ENCODE results near the gene TCF25. TPM values are rescaled to one million over a fixed set of nuclear protein-coding genes. Genes with fewer than 3 reads are reported as not detected.
"Not testable (repeated sequence)": the region's sequence is repeated elsewhere in the genome, so short reads cannot be mapped to it uniquely, and the experiment has no call there.

The TCF25 gene
- total RNA-seq, 2 experiments from 2014 or later: 306 to 307 TPM

- H3K9me3 ChIP-seq (ENCODE audit: control insufficient read depth in 1 of 2, insufficient read depth in 1 of 2, low read length in 2 of 2): peaks cover 0 to 3% of the 10 kb centered on the region in 2 experiments
- H3K36me3 ChIP-seq (ENCODE audit: insufficient read depth, low read length): no peaks in the 10 kb centered on the region
- H3K4me1 Mint-ChIP-seq (ENCODE audit: low read depth): no peaks in the 10 kb centered on the region
- H3K27ac ChIP-seq (ENCODE audit: low read depth in 1 of 2, low read length in 2 of 2): no peak overlapping the region
- no peak overlapping the region for H3K4me3 ChIP-seq (ENCODE audit: low read length)
- no peak overlapping the region for H3K4me3 Mint-ChIP-seq
- no peak for TF ChIP-seq CTCF (IDR thresholded peaks at IDR 0.05)
- peaks cover 5% of the 10 kb centered on the region for H3K4me1 ChIP-seq (ENCODE audit: insufficient read depth, low read length)
- H3K27me3 Mint-ChIP-seq: peaks cover 29% of the 10 kb centered on the region
- no peak overlapping the region for H3K27ac Mint-ChIP-seq
- no peaks in the 10 kb centered on the region for H3K36me3 Mint-ChIP-seq (ENCODE audit: low read depth)
- H3K27me3 ChIP-seq (ENCODE audit: control insufficient read depth in 1 of 2, insufficient read depth in 2 of 2, low read length in 2 of 2): peaks cover 29 to 30% of the 10 kb centered on the region in 2 experiments
- H3K9me3 Mint-ChIP-seq: no peaks in the 10 kb centered on the region
- ATAC-seq (ENCODE audit: poor library complexity): no peak
- DNase-seq: no peak
- ChIA-PET CTCF (no interaction called here), POLR2A (no interaction called here)
- intact Hi-C loops (cut with DNase I, micrococcal nuclease): no loop called here
These were observed 58.0 kb downstream of the TCF25 start for GRCh38 chr16:89931305-89931896.

- no peaks in the 10 kb centered on the region for H3K4me1 Mint-ChIP-seq (ENCODE audit: low read depth)
- Histone ChIP-seq H3K4me1 (ENCODE audit: insufficient read depth, low read length) (no peaks in the 10 kb centered on the region), H3K9me3 (ENCODE audit: control insufficient read depth in 1 of 2, insufficient read depth in 1 of 2, low read length in 2 of 2) (no peaks in the 10 kb centered on the region), H3K36me3 (ENCODE audit: insufficient read depth, low read length) (no peaks in the 10 kb centered on the region), H3K27me3 (ENCODE audit: control insufficient read depth in 1 of 2, insufficient read depth in 2 of 2, low read length in 2 of 2) (peaks cover 23 to 24% of the 10 kb centered on the region in 2 experiments), H3K27ac (ENCODE audit: low read depth in 1 of 2, low read length in 2 of 2) (no peak overlapping the region), H3K4me3 (ENCODE audit: low read length) (no peak overlapping the region)
- H3K36me3 Mint-ChIP-seq (ENCODE audit: low read depth): no peaks in the 10 kb centered on the region
- peaks cover 26% of the 10 kb centered on the region for H3K27me3 Mint-ChIP-seq
- ATAC-seq (ENCODE audit: poor library complexity): no peak
- H3K9me3 Mint-ChIP-seq: no peaks in the 10 kb centered on the region
- no peak for DNase-seq
- intact Hi-C loops (cut with DNase I, micrococcal nuclease): no loop called here
- ChIA-PET CTCF (no interaction called here), POLR2A (no interaction called here)
- no peak overlapping the region for H3K4me3 Mint-ChIP-seq
- TF ChIP-seq CTCF (IDR thresholded peaks at IDR 0.05): no peak
- H3K27ac Mint-ChIP-seq: no peak overlapping the region
These were observed 58.6 kb downstream of the TCF25 start for GRCh38 chr16:89931964-89932363.

- ATAC-seq (ENCODE audit: poor library complexity); H3K4me3 Mint-ChIP-seq; H3K9me3 ChIP-seq (ENCODE audit: control insufficient read depth in 1 of 2, insufficient read depth in 1 of 2, low read length in 2 of 2); H3K27ac Mint-ChIP-seq; H3K27ac ChIP-seq (ENCODE audit: low read depth in 1 of 2, low read length in 2 of 2); DNase-seq; H3K4me1 ChIP-seq (ENCODE audit: insufficient read depth, low read length); H3K27me3 ChIP-seq (ENCODE audit: control insufficient read depth in 1 of 2, insufficient read depth in 2 of 2, low read length in 2 of 2); H3K9me3 Mint-ChIP-seq; H3K36me3 Mint-ChIP-seq (ENCODE audit: low read depth); H3K4me1 Mint-ChIP-seq (ENCODE audit: low read depth); intact Hi-C loops (cut with DNase I, micrococcal nuclease); H3K36me3 ChIP-seq (ENCODE audit: insufficient read depth, low read length); H3K4me3 ChIP-seq (ENCODE audit: low read length); POLR2A ChIA-PET; CTCF ChIA-PET: not testable (repeated sequence)
- peaks cover 20% of the 10 kb centered on the region for H3K27me3 Mint-ChIP-seq
These were observed 60.6 kb downstream of the TCF25 start for GRCh38 chr16:89934019-89934418.
